Panc1 (cell line): ENCODE results near the gene MTM1.

Experiments used
- CTCF ChIP-seq: fragments of 450-650 bp; IDR thresholded peaks from 2 replicates; pipeline ENCODE4 v1.5.1; 2017; ENCODE audit warnings: mild to moderate bottlenecking
- POLR2AphosphoS5 ChIP-seq: IDR thresholded peaks from 2 replicates; pipeline ENCODE4 v1.6.1; 2012; ENCODE audit warnings: mild to moderate bottlenecking, low read depth, low read length, moderate library complexity
- REST ChIP-seq, 2 experiments: IDR thresholded peaks; 2 replicates each; pipeline ENCODE4 v1.6.1; 2011 to 2012; ENCODE audit warnings: low read depth in 2 of 2, control low read depth in 1 of 2, low read length in 1 of 2, mild to moderate bottlenecking in 1 of 2, moderate library complexity in 1 of 2; ENCODE audit not compliant: insufficient read depth in 1 of 2
- SIN3A ChIP-seq: IDR thresholded peaks from 2 replicates; pipeline ENCODE4 v1.6.1; 2012; ENCODE audit warnings: low read depth, mild to moderate bottlenecking, low read length, moderate library complexity, borderline replicate concordance; ENCODE audit not compliant: insufficient read depth
- TCF7L2 ChIP-seq: IDR thresholded peaks from 2 replicates; pipeline ENCODE4 v1.6.1; 2011; ENCODE audit warnings: mild to moderate bottlenecking, low read depth, low read length, inconsistent platforms

GRCh38 chrX:150551963-150552362 lies 16.5 kb upstream of the MTM1 start:
- TF ChIP-seq REST (IDR thresholded peaks at IDR 0.05; ENCODE audit: insufficient read depth in 1 of 2, low read depth in 2 of 2, low read length in 1 of 2): no peak
- TF ChIP-seq CTCF: no peak
- TF ChIP-seq POLR2AphosphoS5: no peak
- TF ChIP-seq SIN3A: no peak
- TF ChIP-seq TCF7L2: no peak
